OCI-LY3 (cell line): ENCODE results near the gene ABCA4.

Experiments
- H2AFZ ChIP-seq: fragments of 200-600, 300-600 bp; shearing (Covaris generic); 2 replicates; pipeline ENCODE4 v1.6.0; 2014; ENCODE audit warnings: antibody characterized with exemption, low read depth, low read length
- H3K27ac ChIP-seq: fragments of 200-600, 300-600 bp; sonication (generic); 2 replicates; pipeline ENCODE4 v1.5.1; 2014; ENCODE audit warnings: mild to moderate bottlenecking, low read length, moderate library complexity, mixed read lengths
- H3K27me3 ChIP-seq: fragments of 200-600, 300-600 bp; sonication (generic); 2 replicates; pipeline ENCODE4 v1.6.1; 2014; ENCODE audit warnings: low read depth, low read length, mixed read lengths
- H3K36me3 ChIP-seq: fragments of 200-600, 300-600 bp; sonication (generic); replicated peaks from 2 replicates; pipeline ENCODE3; 2014; ENCODE audit warnings: low read depth, low read length, mixed read lengths
- H3K4me1 ChIP-seq: fragments of 300-600, 200-600 bp; sonication (generic); 2 replicates; pipeline ENCODE4 v1.6.1; 2014; ENCODE audit warnings: low read length, mixed read lengths
- H3K4me2 ChIP-seq: fragments of 200-600, 300-600 bp; sonication (generic); 2 replicates; pipeline ENCODE4 v1.6.1; 2014; ENCODE audit warnings: low read length, mixed read lengths
- H3K4me3 ChIP-seq: fragments of 300-600, 200-600 bp; sonication (generic); 2 replicates; pipeline ENCODE4 v1.5.1; 2014; ENCODE audit warnings: antibody characterized with exemption, mild to moderate bottlenecking, low read length, moderate library complexity
- H3K79me2 ChIP-seq: fragments of 300-600, 200-600 bp; shearing (Covaris generic); 2 replicates; pipeline ENCODE4 v1.6.1; 2014; ENCODE audit warnings: mild to moderate bottlenecking, low read length, mixed read lengths
- H3K9ac ChIP-seq: fragments of 300-600, 200-600 bp; shearing (Covaris generic); 2 replicates; pipeline ENCODE4 v1.6.0; 2014; ENCODE audit warnings: mild to moderate bottlenecking, low read length, moderate library complexity
- H3K9me3 ChIP-seq: fragments of 200-600, 300-600 bp; shearing (Covaris generic); 2 replicates; pipeline ENCODE4 v1.6.1; 2014; ENCODE audit warnings: low read length, mixed read lengths; ENCODE audit not compliant: insufficient read depth
- H4K20me1 ChIP-seq: fragments of 200-600, 300-600 bp; sonication (generic); 2 replicates; pipeline ENCODE4 v1.6.1; 2016; ENCODE audit warnings: low read length, mixed read lengths; ENCODE audit not compliant: insufficient read depth
- EZH2phosphoT487 ChIP-seq: fragments of 200-600 bp; shearing (Covaris generic); IDR thresholded peaks from 2 replicates; pipeline ENCODE4 v1.6.1; 2018; ENCODE audit warnings: antibody characterized with exemption, mixed run types, low read depth
- TF ChIP-seq, protein P1 (sequence below): fragments of 200-600, 300-600 bp; sonication (generic); IDR thresholded peaks from 2 replicates; pipeline ENCODE4 v1.5.1; 2014; ENCODE audit warnings: antibody characterized with exemption, low read length, low read depth

ABCA4 gene

DNA sequence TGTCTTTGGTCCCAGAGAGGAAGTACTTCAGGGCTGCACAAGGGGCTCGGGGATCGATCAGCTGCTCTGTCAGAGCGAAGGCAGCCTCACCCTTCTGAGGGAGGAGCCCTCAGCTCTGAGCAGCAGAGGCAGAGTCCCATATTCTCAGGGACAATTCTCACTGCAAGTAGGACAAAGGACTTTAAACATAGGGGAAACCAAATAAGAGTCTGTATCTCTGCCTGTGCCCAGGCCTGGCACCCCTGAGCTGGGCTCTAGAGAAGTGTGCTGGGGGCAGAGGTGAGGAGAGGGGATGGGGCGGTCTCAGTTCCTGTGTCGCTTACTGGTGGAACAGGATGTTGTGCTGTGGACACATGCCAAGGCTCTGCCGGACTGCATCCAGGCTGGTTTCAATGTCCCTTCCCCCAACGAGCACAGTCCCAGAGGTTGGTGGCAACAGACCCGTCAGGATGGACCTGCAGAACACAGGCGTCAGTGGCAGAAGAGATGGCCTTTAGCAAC is 76.6 kb downstream of the ABCA4 start:
- no peak overlapping the region for H3K9ac ChIP-seq
- no peaks in the 10 kb centered on the region for H3K36me3 ChIP-seq
- no peaks in the 10 kb centered on the region for H4K20me1 ChIP-seq
- H3K27ac ChIP-seq = no peak overlapping the region
- no peaks in the 10 kb centered on the region for H3K9me3 ChIP-seq
- no peak overlapping the region for H3K4me3 ChIP-seq
- TF ChIP-seq, protein P1, sequence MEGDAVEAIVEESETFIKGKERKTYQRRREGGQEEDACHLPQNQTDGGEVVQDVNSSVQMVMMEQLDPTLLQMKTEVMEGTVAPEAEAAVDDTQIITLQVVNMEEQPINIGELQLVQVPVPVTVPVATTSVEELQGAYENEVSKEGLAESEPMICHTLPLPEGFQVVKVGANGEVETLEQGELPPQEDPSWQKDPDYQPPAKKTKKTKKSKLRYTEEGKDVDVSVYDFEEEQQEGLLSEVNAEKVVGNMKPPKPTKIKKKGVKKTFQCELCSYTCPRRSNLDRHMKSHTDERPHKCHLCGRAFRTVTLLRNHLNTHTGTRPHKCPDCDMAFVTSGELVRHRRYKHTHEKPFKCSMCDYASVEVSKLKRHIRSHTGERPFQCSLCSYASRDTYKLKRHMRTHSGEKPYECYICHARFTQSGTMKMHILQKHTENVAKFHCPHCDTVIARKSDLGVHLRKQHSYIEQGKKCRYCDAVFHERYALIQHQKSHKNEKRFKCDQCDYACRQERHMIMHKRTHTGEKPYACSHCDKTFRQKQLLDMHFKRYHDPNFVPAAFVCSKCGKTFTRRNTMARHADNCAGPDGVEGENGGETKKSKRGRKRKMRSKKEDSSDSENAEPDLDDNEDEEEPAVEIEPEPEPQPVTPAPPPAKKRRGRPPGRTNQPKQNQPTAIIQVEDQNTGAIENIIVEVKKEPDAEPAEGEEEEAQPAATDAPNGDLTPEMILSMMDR = no peak
- no peak for TF ChIP-seq EZH2phosphoT487
- peaks cover under 1% of the 10 kb centered on the region for H3K27me3 ChIP-seq
- no peaks in the 10 kb centered on the region for H3K79me2 ChIP-seq
- no peak overlapping the region for H2AFZ ChIP-seq
- H3K4me2 ChIP-seq = no peak overlapping the region
- H3K4me1 ChIP-seq = no peaks in the 10 kb centered on the region

DNA sequence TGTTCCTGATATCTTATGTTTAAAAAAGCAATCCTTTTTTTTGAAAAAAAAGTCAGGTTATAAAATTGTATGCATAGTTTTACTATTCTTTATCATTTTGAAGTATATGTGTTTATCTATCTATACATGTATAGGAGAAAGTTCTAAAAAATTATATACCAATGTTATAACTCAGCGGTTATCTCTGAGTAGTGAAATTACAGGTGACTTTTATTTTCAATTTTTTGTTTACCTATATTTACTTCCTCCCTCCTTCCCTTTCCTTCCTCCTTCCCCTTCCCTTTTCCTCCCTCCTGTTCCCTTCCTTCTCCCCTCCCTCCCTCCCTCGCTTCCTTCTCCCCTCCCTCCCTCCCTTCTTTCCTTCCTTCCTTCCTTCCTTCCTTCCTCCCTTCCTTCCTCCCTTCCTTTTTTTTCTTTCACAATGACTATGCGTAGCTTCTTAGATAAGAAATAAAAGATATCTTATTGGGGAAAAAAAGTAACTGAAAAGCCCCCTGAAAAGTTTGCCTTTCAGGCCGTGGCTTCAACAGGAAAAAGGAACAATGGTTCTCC is 77.1 kb downstream of the ABCA4 start:
- Histone ChIP-seq H3K36me3 (no peaks in the 10 kb centered on the region), H3K4me3 (no peak overlapping the region), H4K20me1 (no peaks in the 10 kb centered on the region), H3K9ac (no peak overlapping the region), H3K4me2 (no peak overlapping the region), H3K27me3 (peaks cover 5% of the 10 kb centered on the region), H2AFZ (no peak overlapping the region), H3K9me3 (no peaks in the 10 kb centered on the region), H3K79me2 (no peaks in the 10 kb centered on the region), H3K27ac (no peak overlapping the region), H3K4me1 (no peaks in the 10 kb centered on the region)
- TF ChIP-seq, protein P1 = no peak
- no peak for TF ChIP-seq EZH2phosphoT487

DNA sequence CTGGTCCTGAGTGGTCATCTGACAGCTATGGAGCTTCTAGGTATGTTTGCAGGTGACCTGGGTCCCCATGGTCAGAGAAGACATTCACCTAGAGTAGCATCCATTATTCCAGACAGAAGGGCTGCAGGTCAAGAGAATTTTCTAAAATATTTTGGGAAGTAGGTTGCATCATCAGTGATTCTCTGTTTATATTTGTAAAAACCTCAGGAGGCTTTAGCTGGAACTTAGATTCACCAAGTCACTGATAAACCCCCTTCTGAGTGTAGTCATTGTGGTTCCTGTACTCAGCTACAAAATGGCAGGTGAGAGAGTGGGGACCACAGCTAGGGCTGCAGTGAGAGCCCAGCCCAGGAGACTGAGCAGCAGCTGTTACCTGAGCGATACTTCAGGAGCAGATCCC is 78.6 kb downstream of the ABCA4 start:
- H3K36me3 ChIP-seq = no peaks in the 10 kb centered on the region
- no peaks in the 10 kb centered on the region for H3K79me2 ChIP-seq
- H2AFZ ChIP-seq = no peak overlapping the region
- peaks cover 16% of the 10 kb centered on the region for H3K27me3 ChIP-seq
- no peak for TF ChIP-seq EZH2phosphoT487
- TF ChIP-seq, protein P1 = no peak
- H3K4me3 ChIP-seq = no peak overlapping the region
- no peaks in the 10 kb centered on the region for H3K9me3 ChIP-seq
- no peaks in the 10 kb centered on the region for H4K20me1 ChIP-seq
- no peak overlapping the region for H3K9ac ChIP-seq
- peaks cover 9% of the 10 kb centered on the region for H3K4me1 ChIP-seq
- H3K27ac ChIP-seq = no peak overlapping the region
- no peak overlapping the region for H3K4me2 ChIP-seq

DNA sequence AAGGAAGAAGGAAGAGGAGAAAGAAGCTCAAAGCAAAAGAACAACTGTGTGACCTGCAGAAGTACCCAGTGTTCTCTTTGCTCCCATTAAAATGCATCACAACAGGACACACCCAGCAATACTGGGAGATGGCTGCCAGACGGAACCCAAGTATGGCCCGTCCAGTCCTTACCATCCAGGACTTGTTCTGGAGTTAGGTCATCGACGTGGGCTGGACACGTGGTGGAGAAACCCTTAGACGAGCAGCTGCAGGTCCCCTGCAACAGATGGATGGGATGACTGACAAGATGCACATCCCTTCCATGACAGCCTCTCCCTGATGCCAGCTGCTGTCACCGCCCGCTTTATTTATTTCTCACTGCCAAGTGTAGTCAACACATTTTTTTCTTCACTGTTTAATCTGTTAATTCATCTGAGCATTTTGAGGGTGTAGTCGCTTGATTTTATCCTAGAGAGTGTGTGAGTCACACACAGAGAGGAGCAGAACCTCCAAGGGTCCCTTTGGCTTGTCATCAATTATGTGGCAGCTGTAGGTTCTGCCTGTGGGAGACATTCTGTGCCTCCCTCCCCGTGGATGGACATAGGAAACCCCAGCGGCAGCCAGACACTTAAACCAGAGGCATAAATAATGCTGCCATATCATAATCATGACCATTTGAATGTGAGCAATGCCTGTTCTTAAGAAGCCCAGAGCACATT is 80.9 kb downstream of the ABCA4 start:
- H3K36me3 ChIP-seq = no peaks in the 10 kb centered on the region
- no peak overlapping the region for H3K9ac ChIP-seq
- H3K27ac ChIP-seq = no peak overlapping the region
- H3K4me2 ChIP-seq = no peak overlapping the region
- no peak overlapping the region for H3K4me3 ChIP-seq
- H3K27me3 ChIP-seq = peaks cover 35% of the 10 kb centered on the region
- no peaks in the 10 kb centered on the region for H3K79me2 ChIP-seq
- H4K20me1 ChIP-seq = no peaks in the 10 kb centered on the region
- H2AFZ ChIP-seq = no peak overlapping the region
- no peak for TF ChIP-seq EZH2phosphoT487
- TF ChIP-seq, protein P1 = no peak
- no peaks in the 10 kb centered on the region for H3K9me3 ChIP-seq
- peaks cover 14% of the 10 kb centered on the region for H3K4me1 ChIP-seq
